ENCODE data around the gene F2. TPM values are rescaled to one million over a fixed set of nuclear protein-coding genes. Genes with fewer than 3 reads are reported as not detected.

The F2 gene
- total RNA-seq, 4 donors from 2014 or later, result not detected

DNA sequence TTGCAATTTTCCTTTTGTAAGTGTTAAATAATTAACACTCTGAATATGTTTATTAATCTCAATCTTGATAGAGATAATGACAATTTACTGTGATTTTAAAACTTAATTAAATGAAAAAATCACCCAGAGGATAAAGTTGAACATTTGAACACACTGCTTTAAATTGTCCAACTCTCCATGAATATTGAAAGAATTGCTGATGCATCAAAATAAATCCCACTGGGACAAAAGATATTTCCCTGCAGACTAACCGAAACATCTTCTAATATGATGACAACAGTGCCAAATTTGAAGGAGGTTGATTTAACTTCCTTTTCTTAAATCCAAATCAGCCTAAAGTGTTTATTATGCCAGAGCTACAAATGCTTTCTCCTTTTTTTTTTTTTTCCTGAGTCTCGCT lies 47.6 kb downstream of the F2 start:
- H3K4me1 ChIP-seq, result no peaks in the 10 kb centered on the region
- H3K4me3 ChIP-seq, result no peak overlapping the region
- no peak for DNase-seq (ENCODE audit: low spot score in 2 of 2)
- TF ChIP-seq EP300 (IDR thresholded peaks at IDR 0.05) (no peak), POLR2A (IDR thresholded peaks at IDR 0.05) (no peak)
- TF ChIP-seq, protein P1, sequence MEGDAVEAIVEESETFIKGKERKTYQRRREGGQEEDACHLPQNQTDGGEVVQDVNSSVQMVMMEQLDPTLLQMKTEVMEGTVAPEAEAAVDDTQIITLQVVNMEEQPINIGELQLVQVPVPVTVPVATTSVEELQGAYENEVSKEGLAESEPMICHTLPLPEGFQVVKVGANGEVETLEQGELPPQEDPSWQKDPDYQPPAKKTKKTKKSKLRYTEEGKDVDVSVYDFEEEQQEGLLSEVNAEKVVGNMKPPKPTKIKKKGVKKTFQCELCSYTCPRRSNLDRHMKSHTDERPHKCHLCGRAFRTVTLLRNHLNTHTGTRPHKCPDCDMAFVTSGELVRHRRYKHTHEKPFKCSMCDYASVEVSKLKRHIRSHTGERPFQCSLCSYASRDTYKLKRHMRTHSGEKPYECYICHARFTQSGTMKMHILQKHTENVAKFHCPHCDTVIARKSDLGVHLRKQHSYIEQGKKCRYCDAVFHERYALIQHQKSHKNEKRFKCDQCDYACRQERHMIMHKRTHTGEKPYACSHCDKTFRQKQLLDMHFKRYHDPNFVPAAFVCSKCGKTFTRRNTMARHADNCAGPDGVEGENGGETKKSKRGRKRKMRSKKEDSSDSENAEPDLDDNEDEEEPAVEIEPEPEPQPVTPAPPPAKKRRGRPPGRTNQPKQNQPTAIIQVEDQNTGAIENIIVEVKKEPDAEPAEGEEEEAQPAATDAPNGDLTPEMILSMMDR (IDR thresholded peaks at IDR 0.05), result no peak
- no peaks in the 10 kb centered on the region for H3K27me3 ChIP-seq
- H3K27ac ChIP-seq, result no peak overlapping the region
- no peaks in the 10 kb centered on the region for H3K9me3 ChIP-seq
- 83 to 87% methylated on average over 2 of the region's 2 CpGs for WGBS, 2 donors
- H3K36me3 ChIP-seq, result peaks cover 0 to 93% (median 15%) of the 10 kb centered on the region in 3 donors

DNA sequence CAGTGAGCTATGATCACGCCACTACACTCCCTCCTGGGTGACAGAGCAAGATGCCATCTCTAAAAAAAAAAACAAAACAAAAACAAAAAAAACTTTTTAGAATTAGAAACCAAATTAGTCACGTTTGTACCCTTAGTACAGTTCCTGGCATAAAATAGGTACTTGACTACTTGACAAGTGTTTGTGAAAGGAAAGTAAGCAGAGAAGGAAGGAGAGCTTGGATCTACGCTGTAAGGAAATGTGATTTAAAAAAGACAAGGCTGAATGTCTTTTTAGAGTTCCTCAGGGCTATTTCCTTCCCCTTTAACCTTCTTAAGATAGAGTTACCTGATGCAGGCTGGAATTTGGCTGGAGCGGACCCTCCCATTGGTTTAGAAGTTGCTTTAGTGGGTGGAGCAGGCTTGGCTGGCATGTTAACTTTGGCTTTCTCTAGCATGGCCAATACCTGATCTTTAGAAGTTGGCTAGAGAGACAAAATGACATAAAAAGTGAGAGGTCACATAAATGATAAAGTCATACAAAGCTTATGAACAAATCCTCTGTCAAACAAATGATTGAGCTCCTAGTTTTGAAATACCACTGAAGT lies 50.7 kb downstream of the F2 start:
- Histone ChIP-seq H3K4me1 (no peaks in the 10 kb centered on the region), H3K27me3 (no peaks in the 10 kb centered on the region), H3K36me3 (peaks cover 0 to 90% (median 15%) of the 10 kb centered on the region in 3 donors), H3K27ac (no peak overlapping the region), H3K4me3 (no peak overlapping the region), H3K9me3 (no peaks in the 10 kb centered on the region)
- no peak for DNase-seq (ENCODE audit: low spot score in 2 of 2)
- 88 to 92% methylated on average over 4 of the region's 4 CpGs for whole genome bisulfite sequencing, 2 donors
- TF ChIP-seq POLR2A (IDR thresholded peaks at IDR 0.05), result no peak
- TF ChIP-seq, protein P1 (IDR thresholded peaks at IDR 0.05), result no peak
- TF ChIP-seq EP300 (IDR thresholded peaks at IDR 0.05), result no peak

DNA sequence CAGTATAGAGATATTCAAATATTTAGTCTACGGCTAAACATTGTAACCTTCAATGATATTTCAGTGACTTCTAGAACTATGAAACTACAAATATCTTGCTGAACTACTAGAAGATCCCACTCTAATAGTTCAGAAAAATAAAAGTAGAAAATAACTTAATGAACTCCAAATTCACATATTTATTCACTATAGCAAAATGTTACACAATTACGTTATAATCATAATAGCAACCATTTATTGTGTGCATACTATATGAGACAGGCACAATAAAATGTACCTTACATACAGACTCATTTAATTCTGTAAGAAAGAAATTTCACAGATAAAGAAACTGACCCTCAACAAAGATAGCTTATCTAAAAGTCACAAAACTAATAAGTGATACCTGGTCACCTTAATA lies 57.9 kb downstream of the F2 start:
- Histone ChIP-seq H3K9me3 (no peaks in the 10 kb centered on the region), H3K27me3 (no peaks in the 10 kb centered on the region), H3K4me1 (no peaks in the 10 kb centered on the region), H3K36me3 (peaks cover 2 to 88% (median 8%) of the 10 kb centered on the region in 3 donors), H3K4me3 (no peak overlapping the region), H3K27ac (no peak overlapping the region)
- DNase-seq (ENCODE audit: low spot score in 2 of 2), result no peak
- TF ChIP-seq POLR2A (IDR thresholded peaks at IDR 0.05) (no peak), EP300 (IDR thresholded peaks at IDR 0.05) (no peak)
- TF ChIP-seq, protein P1 (IDR thresholded peaks at IDR 0.05), result no peak
- 95 to 97% methylated on average over 2 of the region's 2 CpGs for WGBS, 2 donors

DNA sequence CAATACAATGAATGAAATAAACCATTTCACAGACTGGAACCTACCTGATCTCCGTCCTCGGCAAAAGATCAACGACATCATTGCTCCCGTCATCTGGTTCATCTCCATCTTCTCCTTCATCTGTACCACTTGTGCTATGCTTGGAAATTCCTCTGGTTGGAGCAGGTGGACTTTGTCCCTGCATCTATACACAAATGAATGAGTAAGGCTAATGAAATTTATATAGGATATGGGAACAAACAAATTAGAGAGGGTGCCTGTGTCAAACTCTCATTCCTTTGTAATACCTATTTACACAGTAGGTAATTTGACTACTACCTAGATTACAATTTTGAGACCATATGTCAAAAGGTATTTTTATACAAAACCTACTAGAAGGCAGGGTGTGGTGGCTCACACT lies 59.4 kb downstream of the F2 start:
- H3K36me3 ChIP-seq, result peaks cover 2 to 86% (median 12%) of the 10 kb centered on the region in 3 donors
- DNase-seq (ENCODE audit: low spot score in 2 of 2), result no peak
- no peaks in the 10 kb centered on the region for H3K9me3 ChIP-seq
- H3K4me3 ChIP-seq, result no peak overlapping the region
- no peaks in the 10 kb centered on the region for H3K4me1 ChIP-seq
- no peak overlapping the region for H3K27ac ChIP-seq
- TF ChIP-seq, protein P1 (IDR thresholded peaks at IDR 0.05), result no peak
- no peak for TF ChIP-seq POLR2A (IDR thresholded peaks at IDR 0.05)
- no peak for TF ChIP-seq EP300 (IDR thresholded peaks at IDR 0.05)
- no peaks in the 10 kb centered on the region for H3K27me3 ChIP-seq
- 92 to 94% methylated on average over 4 of the region's 4 CpGs for WGBS, 2 donors

Small RNA genes lying within 50 kb of the gene (small RNA-seq; reads per million reads assigned to genes)
- gene MIR5582 (not detected), gene RF00573 (not detected), gene SNORD67 (37.2 reads per million, percentile 94 among the genes with 10 or more reads in this experiment)

Other genes starting within 250 kb of the F2 start
- 10 to 100 TPM; 31.0 to 43.7 (median 35.8) TPM for gene AMBRA1, start 125.2 kb upstream of the F2 start, total RNA-seq
- 1 to 10 TPM in 3 of 4 donors, under 1 TPM in 1; 0.59 to 5.2 (median 2.6) TPM for gene HARBI1, start 102.0 kb upstream of the F2 start, total RNA-seq
- gene ATG13, start 101.7 kb upstream of the F2 start, total RNA-seq, result 100 to 1,000 TPM; 113 to 203 (median 139) TPM
- gene ARHGAP1, start 18.6 kb upstream of the F2 start, total RNA-seq, result 10 to 100 TPM; 47.9 to 83.0 (median 59.8) TPM
- 10 to 100 TPM in 3 of 4 donors, 1 to 10 TPM in 1; 8.8 to 21.6 (median 13.7) TPM for gene ZNF408, start 18.2 kb upstream of the F2 start, total RNA-seq
- 10 to 100 TPM; 36.9 to 52.7 (median 47.7) TPM for gene CKAP5, start 127.1 kb downstream of the F2 start, total RNA-seq
- gene LRP4, start 199.3 kb downstream of the F2 start, total RNA-seq, result 100 to 1,000 TPM in 1 of 4 donors, 10 to 100 TPM in 3; 24.3 to 105 (median 52.9) TPM
- 10 to 100 TPM; 35.3 to 51.9 (median 39.7) TPM for gene CSTPP1, start 217.5 kb downstream of the F2 start, total RNA-seq

All from tibial nerve (tissue), 4 donors.